Femur (tissue), 1 donor: ENCODE measurements around the gene OGT.
"Not testable (repeated sequence)": the region's sequence is repeated elsewhere in the genome, so short reads cannot be mapped to it uniquely, and the experiment has no call there.

Experiments
- DNase-seq: peaks from one replicate; pipeline ENCODE4 v3.0.0-alpha.2; 2017

Gene OGT

GRCh38 chrX:71532753-71533425, at the start of gene OGT:
OGT (plus strand) TSS chrX:71533104; CDS start chrX:71533300, 196 bp downstream.
- DNase-seq = peak; percentile 96

GRCh38 chrX:71487814-71488213, 45.1 kb upstream of the OGT start:
- no peak for DNase-seq

DNA sequence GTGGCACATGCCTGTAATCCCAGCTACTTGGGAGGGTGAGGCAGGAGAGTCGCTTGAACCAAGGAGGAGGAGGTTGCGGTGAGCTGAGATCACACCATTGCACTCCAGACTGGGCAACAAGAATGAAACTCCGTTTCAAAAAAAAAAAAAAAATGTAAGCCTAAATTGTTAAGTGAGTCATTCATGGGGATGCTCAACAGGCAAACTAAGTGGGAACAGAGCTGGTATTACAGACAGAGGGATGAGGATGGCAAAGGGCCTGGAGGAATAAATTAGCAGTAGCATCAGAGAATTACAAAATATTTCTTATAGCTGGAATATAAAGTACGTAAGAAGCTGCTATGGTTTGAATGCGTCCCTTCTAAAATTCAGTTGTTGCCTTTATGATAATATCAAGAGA, 43.4 kb upstream of the OGT start:
- no peak for DNase-seq

- peak; percentile 68 for DNase-seq
These were observed 40.5 kb upstream of the OGT start for GRCh38 chrX:71492231-71493065.

DNA sequence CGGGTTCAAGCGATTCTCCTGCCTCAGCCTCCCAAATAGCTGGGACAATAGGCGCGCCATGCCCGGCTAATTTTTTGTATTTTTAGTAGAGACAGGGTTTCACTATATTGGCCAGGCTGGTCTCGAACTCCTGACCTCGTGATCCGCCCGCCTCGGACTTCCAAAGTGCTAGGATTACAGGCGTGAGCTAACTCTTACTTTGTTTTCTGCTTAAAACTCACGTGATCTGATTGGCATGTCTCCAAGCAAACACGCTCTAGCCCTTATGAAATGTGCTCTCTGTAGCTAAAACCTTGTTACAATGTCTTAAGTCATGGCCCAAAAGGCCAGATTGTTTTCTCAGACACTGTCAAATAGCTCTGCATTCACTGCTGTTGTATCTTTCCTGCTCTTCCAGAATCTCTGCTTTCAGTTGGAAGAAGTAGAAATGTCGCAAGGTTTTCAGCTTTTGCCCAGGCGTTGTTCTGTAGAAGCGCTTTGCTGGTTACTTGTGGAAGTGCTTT, 39.7 kb upstream of the OGT start:
- DNase-seq = no peak

DNA sequence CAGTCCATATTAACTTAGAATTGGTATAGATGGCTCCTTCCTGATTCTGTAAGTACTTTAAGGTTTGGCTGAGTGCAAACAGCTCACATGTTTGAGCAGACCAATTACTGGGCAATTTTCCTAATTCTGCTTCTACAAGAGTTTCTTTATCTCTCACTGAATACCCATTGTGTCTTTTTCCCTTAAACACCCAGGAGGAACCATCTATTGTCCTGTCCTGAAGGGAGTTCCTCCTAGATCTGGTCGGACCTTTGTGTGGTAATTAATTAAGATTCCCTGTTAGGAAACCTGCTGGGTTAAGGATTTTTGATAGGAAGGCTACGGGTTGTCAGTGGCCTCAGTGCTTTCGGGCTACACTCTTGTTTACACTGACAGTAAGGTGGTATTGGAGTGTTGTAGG, 36.9 kb upstream of the OGT start:
- DNase-seq = not testable (repeated sequence)

GRCh38 chrX:71496476-71496875, 36.4 kb upstream of the OGT start:
- DNase-seq = no peak

- DNase-seq = not testable (repeated sequence)
These were observed 30.8 kb upstream of the OGT start for GRCh38 chrX:71502080-71502479.

DNA sequence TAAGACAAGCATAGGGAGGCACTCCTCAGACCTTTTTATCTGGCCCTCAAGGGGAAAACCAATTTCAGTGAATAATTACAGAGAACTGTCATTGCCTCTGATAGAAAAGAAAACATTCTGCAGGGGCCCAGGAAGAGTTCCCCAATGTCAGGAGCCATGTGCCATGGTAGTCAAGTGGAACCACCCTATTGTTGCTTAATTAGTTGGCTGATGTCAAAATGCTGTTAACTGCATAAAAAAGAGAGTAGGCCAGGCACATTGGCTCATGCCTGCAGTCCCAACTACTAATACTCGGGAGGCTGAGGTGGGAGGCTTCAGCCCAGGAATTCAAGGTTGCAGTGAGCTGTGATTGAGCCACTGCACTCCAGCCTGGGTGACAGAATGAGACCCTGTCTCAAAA, 28.6 kb upstream of the OGT start:
- DNase-seq = no peak

DNA sequence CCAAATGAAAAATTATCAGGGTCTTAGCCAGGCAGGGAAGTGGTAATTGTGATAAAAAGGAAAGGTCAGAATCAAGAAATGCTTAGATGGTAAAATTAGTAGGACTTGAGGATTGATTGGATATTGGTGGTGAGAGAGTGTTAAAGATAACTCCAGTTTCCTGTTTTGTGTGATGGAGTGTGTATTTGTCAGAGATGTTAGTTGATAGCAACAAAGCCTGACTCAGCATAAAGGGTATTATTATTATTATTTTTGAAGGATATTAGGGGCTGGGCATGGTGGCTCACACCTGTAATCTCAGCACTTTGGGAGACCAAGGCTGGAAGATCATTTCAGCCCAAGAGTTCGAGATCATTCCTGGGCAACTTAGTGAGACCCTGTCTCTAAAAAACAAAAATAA, 23.6 kb upstream of the OGT start:
- DNase-seq = no peak

GRCh38 chrX:71510161-71510560, 22.7 kb upstream of the OGT start:
- no peak for DNase-seq

- not testable (repeated sequence) for DNase-seq
These were observed 19.2 kb upstream of the OGT start for GRCh38 chrX:71513731-71514130.

- DNase-seq = no peak
These were observed 18.4 kb upstream of the OGT start for GRCh38 chrX:71514367-71515037.

DNA sequence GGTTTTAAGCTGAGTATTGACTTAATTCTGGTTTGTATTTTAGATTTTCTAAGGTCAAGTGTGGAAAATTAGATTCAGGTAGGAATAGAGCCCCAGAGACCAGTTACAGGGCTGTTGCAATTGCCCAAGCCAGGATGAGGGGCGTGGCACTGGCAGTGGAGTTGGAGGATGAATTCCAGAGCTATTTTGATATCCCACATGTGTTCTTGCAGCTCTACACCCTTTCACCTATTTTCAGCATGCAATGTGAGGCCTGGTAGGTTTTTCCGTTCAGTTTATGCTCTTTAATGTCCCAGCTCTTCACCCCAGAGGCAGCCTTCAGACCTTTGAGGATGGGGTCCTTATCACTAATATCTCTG, 17.9 kb upstream of the OGT start:
- no peak for DNase-seq

GRCh38 chrX:71525316-71525715, 7.6 kb upstream of the OGT start:
- DNase-seq = no peak

GRCh38 chrX:71532078-71532752, 689 bp upstream of the OGT start:
- peak; percentile 21 for DNase-seq

DNA sequence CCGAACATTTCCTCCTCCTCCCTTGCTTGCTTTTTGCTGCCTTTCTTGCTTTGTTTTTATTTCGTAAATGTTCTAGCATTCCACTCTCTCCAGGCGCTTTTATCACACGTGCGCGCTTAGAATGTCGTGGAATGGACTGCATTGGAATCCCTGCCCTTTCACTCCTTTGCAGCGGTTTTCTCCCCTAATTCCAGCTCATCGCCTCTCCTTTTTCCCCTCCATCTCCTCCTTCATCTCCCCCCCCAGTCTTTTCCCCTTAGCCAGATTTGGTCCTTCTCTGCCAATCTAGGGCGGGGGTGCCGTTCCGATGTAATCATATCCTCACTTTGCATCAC, 579 bp downstream of the OGT start:
- DNase-seq = no peak

DNA sequence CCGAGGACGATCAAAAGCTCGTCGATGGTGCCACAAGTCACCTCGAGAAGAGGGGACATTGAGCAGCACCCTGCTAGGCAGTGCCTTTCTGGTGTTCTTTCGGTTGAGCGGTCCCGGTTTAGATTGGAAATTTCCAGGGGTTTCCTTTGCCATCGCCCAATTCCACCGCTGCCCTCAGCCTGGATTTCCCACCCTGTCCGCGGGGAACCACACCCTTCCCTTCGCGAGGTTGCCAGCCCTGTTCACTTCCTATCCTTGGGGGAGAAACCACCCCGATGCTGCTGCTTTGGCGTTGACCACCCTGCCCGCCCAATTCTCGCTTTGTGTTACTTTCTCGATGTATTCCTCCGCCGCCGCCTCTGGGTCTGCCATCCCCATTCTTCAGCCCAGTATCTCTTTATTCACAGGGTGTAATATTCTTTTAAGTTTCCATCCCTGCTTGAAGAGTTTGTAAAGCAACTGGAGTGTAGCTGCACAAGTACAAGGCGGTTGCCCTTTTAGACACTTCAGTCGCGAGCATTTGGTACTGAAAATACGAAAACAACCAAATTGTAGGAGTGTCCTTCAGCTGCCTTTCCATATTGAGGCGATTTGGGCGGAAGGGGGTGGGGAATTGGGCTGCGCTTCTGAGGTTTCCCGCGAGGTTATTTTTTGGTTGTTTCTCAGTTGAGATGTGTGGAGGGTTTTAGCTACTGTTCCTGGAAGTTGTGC, 1.1 kb downstream of the OGT start:
- peak; percentile 55 for DNase-seq

GRCh38 chrX:71534773-71535544, 2.1 kb downstream of the OGT start:
- DNase-seq = no peak

- no peak for DNase-seq
These were observed 3.4 kb downstream of the OGT start for GRCh38 chrX:71536285-71536684.

GRCh38 chrX:71537743-71538142, 4.8 kb downstream of the OGT start:
- DNase-seq = no peak

GRCh38 chrX:71540801-71541200, 7.9 kb downstream of the OGT start:
- no peak for DNase-seq
